ENCODE measurements around the gene FAM136A.

GRCh38 chr2:70341477-70341765, 39.6 kb upstream of the FAM136A start:
- TF ChIP-seq, protein P1, sequence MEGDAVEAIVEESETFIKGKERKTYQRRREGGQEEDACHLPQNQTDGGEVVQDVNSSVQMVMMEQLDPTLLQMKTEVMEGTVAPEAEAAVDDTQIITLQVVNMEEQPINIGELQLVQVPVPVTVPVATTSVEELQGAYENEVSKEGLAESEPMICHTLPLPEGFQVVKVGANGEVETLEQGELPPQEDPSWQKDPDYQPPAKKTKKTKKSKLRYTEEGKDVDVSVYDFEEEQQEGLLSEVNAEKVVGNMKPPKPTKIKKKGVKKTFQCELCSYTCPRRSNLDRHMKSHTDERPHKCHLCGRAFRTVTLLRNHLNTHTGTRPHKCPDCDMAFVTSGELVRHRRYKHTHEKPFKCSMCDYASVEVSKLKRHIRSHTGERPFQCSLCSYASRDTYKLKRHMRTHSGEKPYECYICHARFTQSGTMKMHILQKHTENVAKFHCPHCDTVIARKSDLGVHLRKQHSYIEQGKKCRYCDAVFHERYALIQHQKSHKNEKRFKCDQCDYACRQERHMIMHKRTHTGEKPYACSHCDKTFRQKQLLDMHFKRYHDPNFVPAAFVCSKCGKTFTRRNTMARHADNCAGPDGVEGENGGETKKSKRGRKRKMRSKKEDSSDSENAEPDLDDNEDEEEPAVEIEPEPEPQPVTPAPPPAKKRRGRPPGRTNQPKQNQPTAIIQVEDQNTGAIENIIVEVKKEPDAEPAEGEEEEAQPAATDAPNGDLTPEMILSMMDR (IDR thresholded peaks at IDR 0.05): no peak
- TF ChIP-seq EZH2 (IDR thresholded peaks at IDR 0.05): no peak
